Endodermal cell (in vitro differentiated cells): Measurements from ENCODE around the gene NAB1. TPM values are rescaled to one million over a fixed set of nuclear protein-coding genes. Genes with fewer than 3 reads are reported as not detected.

Source experiments
- DNase-seq: peaks from one replicate; pipeline ENCODE4 v3.0.0-alpha.2; 2017
- H3K27ac ChIP-seq: 2 replicates; pipeline ENCODE4 v1.5.1; 2013; ENCODE audit warnings: mild to moderate bottlenecking, low read depth, low read length, moderate library complexity
- H3K27me3 ChIP-seq: 2 replicates; pipeline ENCODE4 v1.6.1; 2013; ENCODE audit warnings: mild to moderate bottlenecking, low read length, moderate library complexity; ENCODE audit not compliant: insufficient read depth, control insufficient read depth, poor library complexity, severe bottlenecking
- H3K36me3 ChIP-seq: 2 replicates; pipeline ENCODE4 v1.7.0; 2013; ENCODE audit warnings: mild to moderate bottlenecking, low read length, moderate library complexity; ENCODE audit not compliant: control insufficient read depth, insufficient read depth
- H3K4me1 ChIP-seq: one replicate; pipeline ENCODE4 v1.7.0; 2013; ENCODE audit warnings: low read length; ENCODE audit not compliant: control insufficient read depth, insufficient read depth
- H3K4me3 ChIP-seq: 2 replicates; pipeline ENCODE4 v1.5.1; 2013; ENCODE audit warnings: mild to moderate bottlenecking, low read length, moderate library complexity
- H3K9ac ChIP-seq: 2 replicates; pipeline ENCODE4 v1.6.1; 2013; ENCODE audit warnings: mild to moderate bottlenecking, low read length, moderate library complexity; ENCODE audit not compliant: poor library complexity, severe bottlenecking; ENCODE audit errors: extremely low read depth
- H3K9me3 ChIP-seq: 2 replicates; pipeline ENCODE4 v1.6.1; 2013; ENCODE audit warnings: mild to moderate bottlenecking, low read length, moderate library complexity; ENCODE audit not compliant: control insufficient read depth
- H3K27ac Mint-ChIP-seq: 2 replicates; pipeline ENCODE4 v1.8.0; 2020; ENCODE audit warnings: mixed read lengths
- H3K27me3 Mint-ChIP-seq: 2 replicates; pipeline ENCODE4 v1.8.0; 2021; ENCODE audit warnings: mild to moderate bottlenecking, mixed read lengths; ENCODE audit not compliant: insufficient read depth
- H3K36me3 Mint-ChIP-seq: 2 replicates; pipeline ENCODE4 v1.8.0; 2020; ENCODE audit warnings: low read depth, mixed read lengths
- H3K4me1 Mint-ChIP-seq: 2 replicates; pipeline ENCODE4 v1.8.0; 2020; ENCODE audit warnings: mixed read lengths
- H3K4me3 Mint-ChIP-seq: 2 replicates; pipeline ENCODE4 v1.8.0; 2020; ENCODE audit warnings: mild to moderate bottlenecking, moderate library complexity, mixed read lengths
- H3K9me3 Mint-ChIP-seq: 2 replicates; pipeline ENCODE4 v1.8.0; 2020; ENCODE audit warnings: mild to moderate bottlenecking, mixed read lengths
- WGBS, 2 experiments: methylation state at CpG; one replicate each; pipeline versions ENCODE4 v1.1.5 to v1.1.7; 2013; ENCODE audit warnings: missing lambda C conversion rate in 2 of 2, mixed read lengths in 1 of 2; ENCODE audit not compliant: insufficient coverage in 1 of 2, insufficient read length in 1 of 2; 5-methylcytosine and 5-hydroxymethylcytosine counted together
- total RNA-seq, 2 donors: library from RNA; stranded (reverse); fragmentation: NEBNext Ultra II Directional in 1 of 2; extraction: Animal tissue kit (Norgen Biotek cat#: 25700) in 1 of 2; gene quantifications; 2 replicates in 1 of 2; 3 replicates in 1 of 2; pipeline ENCODE4 v1.2.1, GENCODE V29; 2021
- TF ChIP-seq, protein P1 (sequence below): fragments of 200-600 bp; sonication (generic); conservative IDR thresholded peaks from 2 replicates; pipeline ENCODE4 v1.5.0; 2021; ENCODE audit warnings: antibody characterized with exemption, mild to moderate bottlenecking

Gene NAB1
- total RNA-seq, 2 donors from 2014 or later, result 21.7 to 36.1 TPM

DNA sequence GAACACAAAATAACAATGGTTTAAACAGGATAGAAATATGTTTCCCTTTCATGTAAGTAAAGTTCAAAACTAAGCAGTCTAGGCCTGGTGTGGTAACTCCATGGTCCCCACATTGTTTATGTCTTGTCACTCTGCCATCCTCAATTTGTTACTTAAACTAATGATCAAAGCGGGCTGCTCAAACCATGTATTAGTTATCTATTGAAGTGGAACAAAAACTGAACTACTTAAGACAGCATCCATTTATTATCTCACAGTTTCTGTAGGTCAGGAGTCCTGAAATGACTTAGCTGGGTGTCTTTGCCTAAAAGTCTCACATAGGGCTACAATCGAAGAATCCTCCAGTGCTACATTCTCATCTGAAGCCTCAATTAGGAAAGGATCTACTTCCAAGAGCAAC lies 91.6 kb downstream of the NAB1 start:
- no peak for DNase-seq
- H3K27me3 ChIP-seq, result no peaks in the 10 kb centered on the region
- 93 to 100% methylated on average over 1 to 2 of the region's 2 CpGs for WGBS, 2 experiments
- Mint-ChIP-seq H3K27me3 (peaks cover 2% of the 10 kb centered on the region), H3K4me3 (no peak overlapping the region), H3K27ac (no peak overlapping the region), H3K36me3 (no peaks in the 10 kb centered on the region), H3K9me3 (peaks cover 18% of the 10 kb centered on the region), H3K4me1 (peaks cover 3% of the 10 kb centered on the region)
- no peak overlapping the region for H3K4me3 ChIP-seq
- peaks cover 29% of the 10 kb centered on the region for H3K9me3 ChIP-seq
- H3K36me3 ChIP-seq, result no peaks in the 10 kb centered on the region
- TF ChIP-seq, protein P1, sequence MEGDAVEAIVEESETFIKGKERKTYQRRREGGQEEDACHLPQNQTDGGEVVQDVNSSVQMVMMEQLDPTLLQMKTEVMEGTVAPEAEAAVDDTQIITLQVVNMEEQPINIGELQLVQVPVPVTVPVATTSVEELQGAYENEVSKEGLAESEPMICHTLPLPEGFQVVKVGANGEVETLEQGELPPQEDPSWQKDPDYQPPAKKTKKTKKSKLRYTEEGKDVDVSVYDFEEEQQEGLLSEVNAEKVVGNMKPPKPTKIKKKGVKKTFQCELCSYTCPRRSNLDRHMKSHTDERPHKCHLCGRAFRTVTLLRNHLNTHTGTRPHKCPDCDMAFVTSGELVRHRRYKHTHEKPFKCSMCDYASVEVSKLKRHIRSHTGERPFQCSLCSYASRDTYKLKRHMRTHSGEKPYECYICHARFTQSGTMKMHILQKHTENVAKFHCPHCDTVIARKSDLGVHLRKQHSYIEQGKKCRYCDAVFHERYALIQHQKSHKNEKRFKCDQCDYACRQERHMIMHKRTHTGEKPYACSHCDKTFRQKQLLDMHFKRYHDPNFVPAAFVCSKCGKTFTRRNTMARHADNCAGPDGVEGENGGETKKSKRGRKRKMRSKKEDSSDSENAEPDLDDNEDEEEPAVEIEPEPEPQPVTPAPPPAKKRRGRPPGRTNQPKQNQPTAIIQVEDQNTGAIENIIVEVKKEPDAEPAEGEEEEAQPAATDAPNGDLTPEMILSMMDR, result no peak
- no peak overlapping the region for H3K9ac ChIP-seq
- H3K4me1 ChIP-seq, result no peaks in the 10 kb centered on the region
- no peak overlapping the region for H3K27ac ChIP-seq

Other genes starting within 250 kb of the NAB1 start
- gene MFSD6, start 240.7 kb upstream of the NAB1 start, total RNA-seq, result 1 to 10 TPM; 1.2 to 3.2 TPM
- gene NEMP2, start 114.4 kb upstream of the NAB1 start, total RNA-seq, result 10 to 100 TPM in 1 of 2 donors, 1 to 10 TPM in 1; 7.2 to 11.3 TPM
- 10 to 100 TPM; 47.2 to 99.3 TPM for gene GLS, start 231.7 kb downstream of the NAB1 start, total RNA-seq